HG03575 (cell line): Measurements from ENCODE around the gene MIEN1.
A peak's percentile ranks its signal among the peaks of the same experiment; 100 is the strongest.
"Not testable (repeated sequence)": the region's sequence is repeated elsewhere in the genome, so short reads cannot be mapped to it uniquely, and the experiment has no call there.

Source experiments
- ATAC-seq: cut with Tn5 transposase; IDR thresholded peaks from one replicate; pipeline ENCODE4 v1.9.1; 2021; ENCODE audit not compliant: unreplicated experiment, insufficient number of reproducible peaks, low FRiP score; ENCODE audit errors: extremely low read depth

MIEN1 gene

DNA sequence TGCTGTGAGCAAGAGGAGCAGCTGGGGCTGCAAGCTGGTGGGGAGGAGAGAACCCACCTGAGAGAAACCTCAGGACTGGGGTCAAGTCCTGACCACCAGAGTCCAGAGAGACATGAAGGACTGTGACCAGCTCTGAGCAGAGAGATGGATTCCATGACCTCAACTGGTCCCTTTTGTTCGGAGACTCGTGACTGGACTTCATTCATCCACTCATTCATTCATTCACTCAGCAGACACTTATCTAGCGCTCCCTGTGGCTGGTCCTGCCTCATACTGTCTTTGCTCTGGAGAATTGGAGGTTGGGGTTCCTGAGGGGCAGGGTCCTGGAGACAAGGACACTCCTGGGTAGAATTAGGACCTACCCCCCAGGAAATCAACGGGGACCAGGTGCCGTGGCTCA lies 26.4 kb downstream of the MIEN1 start:
- ATAC-seq: no peak

DNA sequence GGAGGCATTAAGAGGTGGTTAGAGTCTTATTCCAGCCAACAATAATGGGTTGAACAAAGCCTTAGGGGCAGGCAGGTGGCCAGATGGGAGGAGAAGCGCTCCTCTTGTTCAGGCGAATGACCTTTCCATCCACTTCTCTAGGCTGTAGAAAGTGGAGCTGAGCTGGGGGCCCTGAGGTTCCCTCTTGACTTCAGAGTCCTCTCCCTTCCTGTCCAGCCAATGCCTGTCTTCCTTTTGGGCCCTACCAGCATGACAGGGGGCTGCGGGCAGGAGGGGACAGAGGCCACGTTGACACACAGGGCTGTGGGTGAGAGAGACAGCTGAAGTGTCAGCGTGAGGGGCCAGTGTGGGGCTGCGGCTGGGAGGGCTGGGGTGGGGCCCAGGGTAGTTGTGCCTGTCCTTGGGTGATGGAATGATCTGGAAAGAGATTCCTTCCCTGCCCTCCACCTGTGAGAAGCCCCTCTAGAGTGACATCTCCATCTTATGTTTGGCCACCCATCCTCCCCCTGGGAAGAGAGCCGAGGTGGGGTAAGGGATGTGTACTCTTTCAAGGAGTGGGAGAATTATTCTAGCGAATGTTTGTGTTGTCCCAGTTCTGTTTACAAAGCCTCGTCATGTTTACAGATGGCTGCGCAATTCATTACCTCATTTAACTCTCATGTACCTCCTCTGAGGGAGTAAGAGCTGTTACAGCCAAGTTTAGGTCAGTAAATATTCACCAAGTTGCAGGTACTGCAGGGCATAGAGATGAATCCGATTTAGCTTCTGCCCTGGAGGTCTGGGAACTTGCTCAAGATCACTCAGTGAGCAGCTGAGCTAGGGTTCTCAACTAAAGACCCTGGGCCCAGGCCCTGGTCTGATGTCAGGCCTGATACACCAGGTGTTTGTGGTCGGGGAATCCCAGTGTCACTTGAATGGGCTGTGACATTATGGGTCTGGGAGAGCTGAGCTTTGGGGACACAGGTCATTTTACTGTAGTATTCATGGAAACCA lies 27.1 kb downstream of the MIEN1 start:
- ATAC-seq: no peak

- ATAC-seq: no peak
These were observed 28.4 kb downstream of the MIEN1 start for GRCh38 chr17:39701784-39702422.

DNA sequence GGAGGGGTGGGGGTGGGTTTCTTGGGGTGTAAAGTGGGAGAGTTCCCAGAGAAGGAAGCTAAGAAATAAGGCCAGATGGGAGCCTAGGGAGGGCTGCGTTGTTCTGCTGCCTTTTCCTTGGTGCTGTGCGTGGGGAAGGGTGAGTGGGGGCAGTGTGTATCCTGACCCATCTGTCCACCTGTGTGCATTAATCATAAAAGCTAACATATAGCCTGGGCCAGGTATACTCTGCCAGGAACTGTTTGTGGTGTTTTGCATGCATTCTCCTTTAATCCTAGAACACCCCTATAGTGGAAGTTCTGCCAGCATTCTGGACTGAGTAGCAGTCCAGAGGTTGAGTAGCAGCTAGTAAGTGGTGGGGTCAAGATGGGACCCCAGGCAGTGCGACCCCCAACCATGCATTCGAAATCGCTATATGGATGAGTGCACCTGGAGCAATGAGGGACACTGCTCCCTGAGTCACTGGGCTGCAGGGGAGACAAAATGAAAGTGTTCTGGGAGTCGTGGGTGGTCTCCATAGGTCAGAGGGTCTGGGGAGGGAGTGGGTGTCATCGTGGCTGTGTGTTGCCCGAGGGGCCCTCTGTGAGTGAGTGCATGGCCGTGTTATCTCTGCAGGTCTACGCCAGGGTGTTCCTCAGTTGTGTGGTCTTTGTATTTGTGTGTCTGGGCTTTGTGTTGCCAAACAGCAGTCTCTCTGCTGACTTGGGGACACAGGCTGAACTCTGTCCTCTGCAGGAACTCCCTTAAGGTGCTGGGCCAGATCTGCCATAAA lies 29.1 kb downstream of the MIEN1 start:
- no peak for ATAC-seq

GRCh38 chr17:39700148-39700987 lies 30.0 kb downstream of the MIEN1 start:
- no peak for ATAC-seq

GRCh38 chr17:39699818-39700147 lies 30.5 kb downstream of the MIEN1 start, which contains the start of gene ERBB2:
Gene ERBB2, plus strand, starts transcription at chr17:39700064. Its CDS starts 175 bp downstream, at chr17:39700239.
- no peak for ATAC-seq

- not testable (repeated sequence) for ATAC-seq
These were observed 31.0 kb downstream of the MIEN1 start for GRCh38 chr17:39699157-39699817.

DNA sequence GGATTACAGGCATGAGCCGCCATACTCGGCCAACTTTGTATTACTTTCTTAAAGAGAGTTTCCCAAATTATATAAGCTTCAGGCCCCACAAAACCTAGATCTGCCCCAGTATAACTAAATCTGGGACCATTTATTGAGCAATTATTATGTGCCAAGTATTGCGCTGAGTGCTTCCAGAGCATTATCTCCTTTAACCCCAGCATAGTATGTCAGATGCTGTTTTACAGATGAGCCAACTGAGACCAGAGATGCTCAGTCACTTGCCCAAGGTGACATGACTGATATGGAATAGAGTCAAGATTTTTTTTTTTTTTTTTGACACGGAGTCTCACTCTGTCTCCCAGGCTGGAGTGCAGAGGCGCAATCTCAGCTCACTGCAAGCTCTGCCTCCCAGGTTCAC lies 32.4 kb downstream of the MIEN1 start:
- no peak for ATAC-seq

DNA sequence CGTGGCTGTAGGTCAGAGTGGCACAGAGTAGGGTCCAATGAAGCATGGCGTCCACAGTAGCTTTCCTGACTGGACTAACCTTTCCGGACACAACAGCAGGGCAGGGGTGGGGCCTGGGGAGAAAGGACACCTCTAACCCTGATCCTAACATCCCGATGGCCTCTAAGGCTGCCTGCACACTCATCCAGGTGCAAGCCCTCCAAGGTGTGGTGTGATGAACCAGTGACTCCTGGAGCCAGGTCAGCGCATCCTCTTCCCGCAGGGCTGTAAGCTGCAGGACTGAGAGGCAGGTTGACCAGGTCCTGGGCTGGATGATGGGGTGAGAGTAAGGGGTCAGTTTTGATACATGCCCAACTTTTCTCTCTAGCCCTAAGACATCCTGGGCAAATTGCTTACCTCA lies 33.6 kb downstream of the MIEN1 start:
- ATAC-seq: no peak

DNA sequence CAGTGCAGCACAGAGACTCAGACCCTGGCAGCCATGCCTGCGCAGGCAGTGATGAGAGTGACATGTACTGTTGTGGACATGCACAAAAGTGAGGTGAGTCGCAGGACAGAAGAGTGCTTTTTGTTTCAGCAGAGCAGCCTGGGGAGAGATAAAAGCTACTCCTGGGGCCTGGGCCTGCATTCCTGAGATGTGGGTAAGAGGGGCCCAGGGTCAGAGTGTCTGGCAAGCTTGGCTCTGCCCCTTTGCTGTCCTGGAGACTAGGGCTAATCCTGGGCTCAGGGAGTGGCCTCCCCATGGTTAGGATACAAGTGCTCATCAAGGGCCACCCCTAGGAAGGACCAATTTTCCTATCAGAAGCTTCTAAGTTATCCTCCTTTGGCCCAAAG lies 35.2 kb downstream of the MIEN1 start:
- ATAC-seq: no peak

- ATAC-seq: no peak
These were observed 35.7 kb downstream of the MIEN1 start for GRCh38 chr17:39694593-39694992.

- no peak for ATAC-seq
These were observed 41.4 kb downstream of the MIEN1 start for GRCh38 chr17:39688945-39689344.

GRCh38 chr17:39688475-39688835 lies 41.9 kb downstream of the MIEN1 start:
- no peak for ATAC-seq

GRCh38 chr17:39687546-39688474 lies 42.5 kb downstream of the MIEN1 start, which contains the start of gene PGAP3:
Gene PGAP3, minus strand, starts transcription at chr17:39688057. Its CDS starts 43 bp downstream, at chr17:39688014.
- peak; percentile 47 for ATAC-seq

DNA sequence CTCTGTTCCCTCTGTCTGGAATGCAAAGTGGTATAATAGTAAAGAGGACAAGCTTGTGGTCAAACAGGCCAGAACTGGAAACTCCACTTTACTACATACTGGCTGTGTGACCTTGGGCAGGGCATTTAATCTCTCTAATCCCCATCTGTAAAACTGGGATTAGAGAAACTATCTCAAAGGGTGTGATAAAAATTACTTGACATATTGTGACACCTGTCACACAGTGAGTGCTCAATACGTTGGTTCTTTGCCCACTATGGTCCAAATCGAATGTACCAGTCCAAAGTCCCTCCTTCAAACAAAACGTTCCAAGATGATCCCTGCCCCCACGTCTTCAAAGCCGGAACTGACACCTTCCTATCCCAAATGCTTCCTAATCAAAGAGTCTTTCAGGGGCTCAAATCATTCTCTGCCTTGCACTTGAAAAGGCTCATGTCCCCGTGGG lies 43.2 kb downstream of the MIEN1 start:
- ATAC-seq: no peak

GRCh38 chr17:39684369-39685192 lies 45.8 kb downstream of the MIEN1 start:
- no peak for ATAC-seq
